Activated T-cell treated with anti-CD3 and anti-CD28 coated beads, Interleukin-2, amount 50 U/mL, for 72 hours (primary cell): ENCODE measurements around the gene DNAH2. TPM values are rescaled to one million over a fixed set of nuclear protein-coding genes. Genes with fewer than 3 reads are reported as not detected.
A peak's percentile ranks its signal among the peaks of the same experiment; 100 is the strongest.

ENCODE experiments used
- ATAC-seq, 2 donors: fragments of 150-1000 bp; cut with Tn5 transposase; replicated peaks in 1 of 2; 2 replicates each; pipeline ENCODE4 v1.10.0; 2021; ENCODE audit warnings: moderate library complexity in 2 of 2, mild to moderate bottlenecking in 1 of 2
- DNase-seq, 2 donors: peaks; one replicate each; pipeline ENCODE4 v3.0.0; 2021 to 2022; ENCODE audit warnings: mixed read lengths in 1 of 2
- H3K27ac Mint-ChIP-seq: one replicate; pipeline ENCODE4 v1.8.0; 2022; ENCODE audit warnings: mild to moderate bottlenecking, moderate library complexity, mixed read lengths
- H3K27me3 Mint-ChIP-seq: one replicate; pipeline ENCODE4 v1.8.0; 2022; ENCODE audit warnings: low read depth, mixed read lengths
- H3K36me3 Mint-ChIP-seq, 2 donors: one replicate each; pipeline ENCODE4 v1.8.0; 2022; ENCODE audit warnings: mixed read lengths in 2 of 2, mild to moderate bottlenecking in 1 of 2; ENCODE audit not compliant: insufficient read depth in 2 of 2
- H3K4me1 Mint-ChIP-seq: one replicate; pipeline ENCODE4 v1.8.0; 2022; ENCODE audit warnings: low read depth, mixed read lengths
- H3K4me3 Mint-ChIP-seq, 2 donors: one replicate each; pipeline ENCODE4 v1.8.0; 2022; ENCODE audit warnings: mild to moderate bottlenecking in 2 of 2, mixed read lengths in 2 of 2, moderate library complexity in 2 of 2
- H3K9me3 Mint-ChIP-seq, 2 donors: one replicate each; pipeline ENCODE4 v1.8.0; 2022; ENCODE audit warnings: mixed read lengths in 2 of 2
- total RNA-seq, 2 donors: library from RNA; stranded (reverse); gene quantifications; one replicate each; pipeline ENCODE4 v1.2.3, GENCODE V29; 2022

Gene DNAH2
- total RNA-seq, 2 donors from 2014 or later: 0.05 to 0.07 TPM

DNA sequence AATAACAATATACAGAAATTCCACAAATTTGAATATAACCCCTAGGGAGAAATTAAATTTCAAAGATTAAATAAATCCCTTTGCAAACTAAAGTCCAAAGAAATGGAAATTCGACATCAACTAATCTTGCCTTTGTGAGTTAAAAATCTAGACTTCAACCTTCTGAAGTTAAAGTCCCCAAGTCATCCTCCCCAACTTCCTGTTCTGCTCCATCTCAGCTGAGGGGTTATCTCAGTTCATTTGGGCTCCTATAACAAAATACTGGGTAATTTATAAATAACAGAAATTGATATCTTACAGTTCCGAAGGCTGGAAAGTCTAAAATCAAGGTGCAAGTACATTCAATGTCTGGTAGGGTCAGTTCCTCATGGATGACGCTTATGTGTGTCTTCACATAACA is 93.7 kb downstream of the DNAH2 start:
- Mint-ChIP-seq H3K27ac (no peak overlapping the region), H3K9me3 (no peaks in the 10 kb centered on the region), H3K36me3 (no peaks in the 10 kb centered on the region), H3K27me3 (peaks cover 2% of the 10 kb centered on the region), H3K4me3 (no peak overlapping the region), H3K4me1 (no peaks in the 10 kb centered on the region)
- ATAC-seq (no peak), DNase-seq (no peak)

DNA sequence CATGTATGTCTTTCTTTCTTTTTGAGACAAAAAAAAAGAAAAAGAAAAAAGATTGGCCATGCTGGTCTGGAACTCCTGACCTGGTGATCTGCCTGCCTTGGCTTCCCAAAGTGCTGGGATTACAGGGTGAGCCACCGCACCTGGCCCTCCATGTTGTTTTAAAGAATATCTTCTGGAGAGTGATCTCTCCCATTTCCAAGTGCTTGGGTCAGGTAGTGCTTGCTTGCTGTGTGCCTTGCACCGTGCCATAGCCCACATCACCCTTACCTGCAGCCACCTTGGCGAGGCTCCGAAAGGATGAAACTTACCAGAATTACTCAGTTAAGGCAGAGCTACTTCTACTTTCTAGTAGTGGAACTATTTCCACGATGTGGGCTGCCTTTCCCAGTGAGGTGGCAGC is 97.4 kb downstream of the DNAH2 start:
- no peaks in the 10 kb centered on the region for H3K9me3 Mint-ChIP-seq
- H3K27ac Mint-ChIP-seq: no peak overlapping the region
- no peaks in the 10 kb centered on the region for H3K36me3 Mint-ChIP-seq
- no peak for ATAC-seq
- H3K4me3 Mint-ChIP-seq: no peak overlapping the region
- DNase-seq: no peak
- no peaks in the 10 kb centered on the region for H3K4me1 Mint-ChIP-seq
- H3K27me3 Mint-ChIP-seq: no peaks in the 10 kb centered on the region

DNA sequence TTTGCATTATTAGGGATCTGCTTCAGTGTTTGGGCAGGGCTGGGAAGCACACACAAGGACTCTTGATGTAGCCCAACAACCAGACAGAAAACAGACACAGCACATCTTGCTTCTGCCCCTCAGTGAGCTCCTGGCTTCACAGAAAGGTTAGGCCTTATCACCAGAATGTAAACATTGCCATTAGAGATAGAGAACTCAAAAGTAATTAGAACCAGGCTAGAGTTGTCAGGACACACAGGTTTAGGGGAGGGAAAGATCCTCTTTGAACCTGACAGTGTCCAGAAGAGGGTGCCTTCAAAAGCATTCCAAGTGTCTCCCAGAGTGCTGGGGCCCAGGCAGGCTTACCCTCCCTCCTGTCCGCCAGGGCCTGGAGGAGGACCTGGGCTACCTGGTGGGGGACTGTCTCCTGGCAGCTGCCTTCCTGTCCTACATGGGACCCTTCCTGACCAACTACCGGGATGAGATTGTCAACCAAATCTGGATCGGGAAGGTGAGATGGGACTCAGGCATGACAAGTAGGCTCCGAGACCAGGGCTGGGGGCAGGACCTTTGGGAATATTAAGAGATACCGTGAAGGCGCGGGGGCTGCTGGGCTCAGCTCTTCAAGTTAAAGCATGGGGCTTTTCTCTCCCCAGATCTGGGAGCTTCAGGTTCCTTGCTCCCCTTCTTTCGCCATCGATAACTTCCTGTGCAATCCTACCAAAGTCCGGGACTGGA is 99.5 kb downstream of the DNAH2 start:
- no peaks in the 10 kb centered on the region for H3K36me3 Mint-ChIP-seq
- no peak overlapping the region for H3K27ac Mint-ChIP-seq
- no peak overlapping the region for H3K4me3 Mint-ChIP-seq
- H3K9me3 Mint-ChIP-seq: no peaks in the 10 kb centered on the region
- DNase-seq (no peak), ATAC-seq (no peak)
- H3K4me1 Mint-ChIP-seq: no peaks in the 10 kb centered on the region
- H3K27me3 Mint-ChIP-seq: no peaks in the 10 kb centered on the region

DNA sequence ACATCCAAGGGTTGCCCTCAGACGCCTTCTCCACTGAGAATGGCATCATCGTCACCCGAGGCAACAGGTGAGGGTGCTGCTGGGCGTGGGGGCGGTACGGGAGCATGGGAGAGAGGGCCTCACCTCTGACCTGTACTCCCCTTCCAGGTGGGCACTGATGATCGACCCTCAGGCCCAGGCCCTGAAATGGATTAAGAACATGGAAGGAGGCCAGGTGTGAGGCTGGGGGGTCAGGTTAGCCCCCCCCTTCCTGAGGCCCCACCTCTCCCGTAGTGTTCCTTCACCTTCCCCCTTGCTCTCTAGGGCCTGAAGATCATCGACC is 100.1 kb downstream of the DNAH2 start:
- H3K27me3 Mint-ChIP-seq: no peaks in the 10 kb centered on the region
- ATAC-seq (no peak), DNase-seq (no peak)
- H3K4me1 Mint-ChIP-seq: no peaks in the 10 kb centered on the region
- H3K27ac Mint-ChIP-seq: no peak overlapping the region
- H3K4me3 Mint-ChIP-seq: no peak overlapping the region
- H3K9me3 Mint-ChIP-seq: no peaks in the 10 kb centered on the region
- no peaks in the 10 kb centered on the region for H3K36me3 Mint-ChIP-seq

DNA sequence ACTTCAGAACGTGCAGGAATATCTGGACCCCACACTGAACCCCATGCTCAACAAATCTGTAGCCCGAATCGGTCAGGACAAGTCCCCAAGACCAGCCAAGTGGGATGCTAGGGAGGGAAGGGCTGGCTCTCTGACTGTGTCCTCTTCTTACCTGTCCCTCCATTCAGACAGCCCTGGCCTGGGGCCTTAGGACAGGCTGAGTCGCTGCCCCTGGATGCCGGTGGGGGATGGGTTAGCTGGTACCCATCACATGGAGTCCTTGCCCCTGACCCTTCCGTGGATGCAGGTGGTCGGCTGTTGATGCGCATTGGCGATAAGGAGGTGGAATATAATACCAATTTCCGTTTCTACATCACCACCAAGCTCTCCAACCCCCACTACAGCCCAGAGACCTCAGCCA is 100.5 kb downstream of the DNAH2 start:
- H3K36me3 Mint-ChIP-seq: no peaks in the 10 kb centered on the region
- no peak for ATAC-seq
- no peak overlapping the region for H3K27ac Mint-ChIP-seq
- DNase-seq: no peak
- no peaks in the 10 kb centered on the region for H3K4me1 Mint-ChIP-seq
- no peaks in the 10 kb centered on the region for H3K27me3 Mint-ChIP-seq
- H3K4me3 Mint-ChIP-seq: no peak overlapping the region
- no peaks in the 10 kb centered on the region for H3K9me3 Mint-ChIP-seq

DNA sequence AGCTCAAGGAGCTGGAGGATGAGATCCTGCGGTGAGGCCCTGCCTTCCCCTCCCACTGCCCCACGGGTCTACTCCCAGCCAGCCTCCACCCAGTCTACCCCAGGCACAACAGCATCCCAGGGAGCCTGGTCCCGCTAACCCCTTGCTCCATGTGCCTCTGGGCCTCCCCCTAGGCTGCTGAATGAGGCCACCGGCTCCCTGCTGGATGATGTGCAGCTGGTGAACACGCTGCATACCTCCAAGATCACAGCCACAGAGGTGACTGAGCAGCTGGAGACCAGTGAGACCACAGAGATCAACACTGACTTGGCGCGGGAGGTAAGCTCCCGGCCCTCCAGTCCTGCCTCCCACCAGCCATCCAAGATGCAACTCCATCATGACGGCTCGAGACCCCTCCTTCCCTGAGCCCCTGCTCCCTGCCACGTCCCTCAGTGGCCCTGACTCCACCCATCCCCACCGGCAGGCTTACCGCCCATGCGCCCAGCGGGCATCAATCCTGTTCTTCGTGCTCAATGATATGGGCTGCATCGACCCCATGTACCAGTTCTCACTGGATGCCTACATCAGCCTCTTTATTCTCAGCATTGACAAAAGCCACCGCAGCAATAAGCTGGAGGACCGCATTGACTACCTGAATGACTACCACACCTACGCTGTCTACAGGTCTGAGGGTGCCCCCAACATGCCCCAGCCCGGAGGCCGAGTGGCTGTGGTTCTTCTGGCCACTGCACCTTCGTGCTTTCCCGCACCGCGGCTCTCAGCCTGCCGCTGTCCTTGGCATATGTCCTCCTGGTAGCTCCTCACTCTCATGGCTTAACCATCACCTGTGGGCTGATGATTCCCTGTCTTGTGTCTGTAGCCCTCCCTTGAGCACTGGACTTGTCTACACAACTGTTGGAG is 101.5 kb downstream of the DNAH2 start:
- no peaks in the 10 kb centered on the region for H3K27me3 Mint-ChIP-seq
- no peak for DNase-seq
- no peaks in the 10 kb centered on the region for H3K4me1 Mint-ChIP-seq
- ATAC-seq: no peak
- no peak overlapping the region for H3K4me3 Mint-ChIP-seq
- no peaks in the 10 kb centered on the region for H3K9me3 Mint-ChIP-seq
- H3K27ac Mint-ChIP-seq: no peak overlapping the region
- H3K36me3 Mint-ChIP-seq: no peaks in the 10 kb centered on the region

DNA sequence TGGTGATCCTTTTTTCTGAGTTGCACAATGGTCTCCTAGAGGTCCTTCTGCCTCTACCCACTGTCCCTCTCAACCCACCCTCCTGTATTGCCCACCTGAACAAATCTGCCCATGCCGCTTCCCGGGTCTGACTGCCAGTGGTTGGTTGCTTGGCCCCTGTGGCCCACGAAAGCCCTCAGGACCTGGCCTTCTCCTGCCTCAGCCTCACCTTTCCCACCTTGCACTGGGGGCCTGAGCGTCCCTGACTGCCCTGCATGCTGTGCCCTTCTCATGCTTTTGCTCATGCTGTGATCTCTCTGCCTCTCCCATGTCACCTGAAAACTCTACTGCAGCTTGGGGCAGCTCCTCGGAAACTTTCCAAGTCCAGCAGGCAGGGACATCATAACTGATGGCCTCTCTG is 102.7 kb downstream of the DNAH2 start:
- peaks cover 5% of the 10 kb centered on the region for H3K4me1 Mint-ChIP-seq
- DNase-seq (no peak), ATAC-seq (no peak)
- H3K27me3 Mint-ChIP-seq: no peaks in the 10 kb centered on the region
- no peaks in the 10 kb centered on the region for H3K9me3 Mint-ChIP-seq
- no peak overlapping the region for H3K4me3 Mint-ChIP-seq
- no peak overlapping the region for H3K27ac Mint-ChIP-seq
- H3K36me3 Mint-ChIP-seq: no peaks in the 10 kb centered on the region

DNA sequence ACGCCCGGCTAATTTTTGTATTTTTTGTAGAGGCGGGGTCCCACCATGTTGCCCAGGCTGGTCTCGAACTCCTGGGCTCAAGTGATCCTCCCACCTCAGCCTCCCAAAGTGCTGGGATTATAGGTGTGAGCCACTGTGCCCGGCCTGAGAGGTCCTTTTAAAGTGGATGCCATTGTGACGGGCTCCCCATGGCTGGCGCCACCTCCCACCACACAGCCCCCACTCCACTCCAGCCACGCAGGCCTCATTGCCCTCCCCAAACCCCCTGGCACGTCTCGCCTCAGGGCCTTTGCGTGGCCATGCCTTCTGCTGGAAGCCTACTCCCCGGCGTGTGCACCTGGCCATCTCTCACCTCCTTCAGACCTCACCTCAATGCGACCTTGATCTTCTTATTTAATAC is 104.6 kb downstream of the DNAH2 start:
- ATAC-seq: no peak
- H3K27me3 Mint-ChIP-seq: no peaks in the 10 kb centered on the region
- no peaks in the 10 kb centered on the region for H3K36me3 Mint-ChIP-seq
- H3K4me1 Mint-ChIP-seq: peaks cover 7% of the 10 kb centered on the region
- DNase-seq: no peak
- no peaks in the 10 kb centered on the region for H3K9me3 Mint-ChIP-seq
- H3K4me3 Mint-ChIP-seq: no peak overlapping the region
- H3K27ac Mint-ChIP-seq: peak overlapping the region; percentile 77

DNA sequence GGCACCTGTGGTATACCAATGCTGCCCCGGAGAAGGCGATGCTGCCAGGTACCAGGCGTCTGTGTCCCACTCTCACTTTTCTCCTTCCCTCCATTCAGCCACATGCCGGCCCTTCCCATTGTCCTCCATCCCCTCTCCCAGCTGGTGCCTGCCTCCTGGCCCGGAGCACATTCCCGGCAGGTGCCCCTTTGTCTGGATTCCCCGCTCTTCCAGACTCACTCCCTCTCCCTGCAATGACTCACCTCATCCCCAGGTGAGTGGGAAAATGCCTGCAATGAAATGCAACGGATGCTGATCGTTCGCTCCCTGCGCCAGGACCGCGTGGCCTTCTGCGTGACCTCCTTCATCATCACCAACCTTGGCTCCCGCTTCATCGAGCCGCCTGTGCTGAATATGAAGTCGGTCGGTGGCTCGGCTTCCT is 106.0 kb downstream of the DNAH2 start:
- DNase-seq: no peak
- Mint-ChIP-seq H3K27ac (no peak overlapping the region), H3K36me3 (no peaks in the 10 kb centered on the region), H3K9me3 (no peaks in the 10 kb centered on the region), H3K27me3 (no peaks in the 10 kb centered on the region), H3K4me3 (no peak overlapping the region), H3K4me1 (peaks cover 7% of the 10 kb centered on the region)
- ATAC-seq: no peak

DNA sequence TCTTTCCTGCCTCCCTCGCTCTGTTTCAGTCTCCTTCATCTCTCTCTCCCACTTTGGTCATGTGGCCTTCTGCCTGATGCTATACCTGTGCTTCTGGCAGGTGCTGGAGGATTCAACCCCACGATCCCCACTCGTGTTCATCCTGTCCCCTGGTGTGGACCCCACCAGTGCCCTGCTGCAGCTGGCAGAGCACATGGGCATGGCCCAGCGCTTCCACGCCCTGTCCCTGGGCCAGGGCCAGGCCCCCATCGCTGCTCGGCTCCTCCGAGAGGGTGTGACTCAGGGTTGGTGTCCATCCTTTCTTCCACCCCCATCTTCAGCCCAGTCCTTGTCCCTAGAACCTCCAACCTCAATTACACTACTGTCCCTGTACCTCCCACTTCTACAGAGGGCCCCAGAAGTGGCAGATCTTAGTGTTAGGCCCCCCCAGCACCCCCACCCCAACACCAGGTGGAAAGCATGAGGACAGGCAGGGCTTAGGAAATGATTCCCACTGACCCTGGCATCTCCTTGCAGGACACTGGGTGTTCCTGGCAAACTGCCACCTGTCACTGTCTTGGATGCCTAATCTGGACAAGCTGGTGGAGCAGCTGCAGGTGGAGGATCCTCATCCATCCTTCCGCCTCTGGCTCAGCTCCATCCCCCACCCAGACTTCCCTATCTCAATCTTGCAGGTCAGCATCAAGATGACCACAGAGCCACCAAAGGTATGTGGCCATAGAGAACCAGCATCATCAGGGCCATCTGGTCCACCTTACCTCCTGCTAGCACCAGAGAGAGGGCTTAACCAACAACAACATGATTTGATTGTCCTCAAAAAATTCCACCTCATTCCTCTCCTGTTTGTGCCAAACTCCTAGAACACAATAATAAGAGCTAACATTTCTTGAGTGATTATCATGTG is 106.7 kb downstream of the DNAH2 start:
- Mint-ChIP-seq H3K4me1 (peaks cover 7% of the 10 kb centered on the region), H3K36me3 (no peaks in the 10 kb centered on the region), H3K27ac (no peak overlapping the region), H3K4me3 (no peak overlapping the region), H3K9me3 (no peaks in the 10 kb centered on the region), H3K27me3 (peaks cover 2% of the 10 kb centered on the region)
- ATAC-seq (no peak), DNase-seq (no peak)

DNA sequence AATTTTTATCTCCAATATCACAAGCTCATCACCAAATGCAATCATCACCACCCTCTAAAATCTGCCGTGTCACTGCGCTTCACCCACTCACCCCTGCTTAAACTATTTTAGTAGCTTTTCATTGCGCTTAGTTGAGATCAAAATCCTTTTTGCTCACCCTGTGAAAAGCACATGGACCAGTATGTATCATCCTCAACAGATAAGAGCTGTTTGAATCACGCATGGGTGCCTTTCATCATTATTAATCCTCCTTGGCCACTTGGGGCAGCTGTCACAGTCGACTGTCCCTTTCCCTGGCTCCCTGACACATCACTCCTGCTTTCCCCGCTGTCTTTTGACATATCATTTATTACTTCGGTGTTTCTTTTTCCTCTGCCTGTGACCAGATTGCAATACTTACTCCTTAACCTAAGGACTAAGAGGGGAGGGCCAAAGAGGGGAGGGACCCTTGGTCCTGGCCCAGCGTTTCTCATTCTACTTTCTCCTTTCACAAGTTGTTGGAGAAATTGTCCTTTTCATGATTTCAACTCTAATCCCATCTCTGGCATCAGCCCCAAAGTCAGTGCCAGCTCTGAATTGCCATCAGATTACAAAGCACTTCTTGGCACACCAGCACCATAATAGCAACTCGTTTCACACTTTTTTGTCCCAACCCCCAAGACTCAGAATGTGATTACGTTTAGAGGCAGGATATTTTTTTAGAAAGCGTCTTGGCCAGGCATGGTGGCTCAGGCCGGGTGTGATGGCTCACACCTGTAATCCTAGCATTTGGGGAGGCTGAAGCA is 107.9 kb downstream of the DNAH2 start:
- peaks cover 7% of the 10 kb centered on the region for H3K4me1 Mint-ChIP-seq
- H3K27me3 Mint-ChIP-seq: peaks cover 4% of the 10 kb centered on the region
- no peaks in the 10 kb centered on the region for H3K36me3 Mint-ChIP-seq
- H3K4me3 Mint-ChIP-seq: no peak overlapping the region
- DNase-seq: no peak
- peak in 1 of 2 donors; percentile 30 for ATAC-seq
- no peaks in the 10 kb centered on the region for H3K9me3 Mint-ChIP-seq
- no peak overlapping the region for H3K27ac Mint-ChIP-seq

DNA sequence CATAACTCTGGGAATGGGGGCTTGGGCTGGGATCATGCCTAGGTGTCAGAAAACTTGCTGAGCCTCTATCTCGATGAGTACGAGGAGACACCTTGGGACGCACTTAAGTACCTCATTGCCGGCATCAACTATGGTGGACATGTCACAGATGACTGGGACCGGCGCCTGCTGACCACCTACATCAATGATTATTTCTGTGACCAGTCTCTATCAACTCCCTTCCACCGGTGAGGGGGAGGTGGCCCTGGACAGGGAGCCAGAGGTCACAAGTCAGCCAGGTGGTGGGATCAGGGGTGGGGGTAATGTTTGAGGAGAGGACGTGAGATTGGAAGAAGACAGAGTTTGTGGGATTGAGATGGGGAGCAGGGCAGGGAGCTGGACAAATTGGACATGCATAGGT is 113.1 kb downstream of the DNAH2 start:
- DNase-seq: no peak
- no peak for ATAC-seq
- no peaks in the 10 kb centered on the region for H3K36me3 Mint-ChIP-seq
- H3K4me1 Mint-ChIP-seq: peaks cover 7% of the 10 kb centered on the region
- peaks cover 9% of the 10 kb centered on the region for H3K27me3 Mint-ChIP-seq
- H3K9me3 Mint-ChIP-seq: no peaks in the 10 kb centered on the region
- H3K27ac Mint-ChIP-seq: no peak overlapping the region
- H3K4me3 Mint-ChIP-seq: no peak overlapping the region
